GM21528 (cell line): ENCODE measurements around the gene SUZ12.
"Not testable (repeated sequence)": the region's sequence is repeated elsewhere in the genome, so short reads cannot be mapped to it uniquely, and the experiment has no call there.

ENCODE experiments used
- ATAC-seq: cut with Tn5 transposase; IDR thresholded peaks from one replicate; pipeline ENCODE4 v1.9.1; 2021; ENCODE audit warnings: mild to moderate bottlenecking, moderate library complexity; ENCODE audit not compliant: unreplicated experiment, low FRiP score

The SUZ12 gene

GRCh38 chr17:32033223-32033622 is 96.4 kb downstream of the SUZ12 start:
- no peak for ATAC-seq

DNA sequence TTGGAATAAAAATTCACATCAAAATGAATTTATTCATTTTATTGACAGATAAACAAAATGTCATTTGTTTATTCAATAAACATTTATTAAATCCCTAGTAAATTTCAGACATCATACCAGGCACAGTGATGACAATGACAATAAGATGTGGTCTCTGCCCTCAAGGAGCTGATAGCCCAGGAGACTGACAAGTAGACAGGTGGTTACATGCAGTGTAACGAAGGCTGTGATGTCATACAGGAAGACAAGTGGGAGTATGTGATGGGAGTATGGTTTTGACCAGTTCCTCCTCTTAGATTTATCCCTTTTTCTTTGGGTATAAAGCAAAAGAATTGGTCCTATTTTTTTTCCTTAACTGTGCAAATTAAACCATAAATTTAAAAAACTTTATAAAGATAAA is 97.0 kb downstream of the SUZ12 start:
- not testable (repeated sequence) for ATAC-seq

- not testable (repeated sequence) for ATAC-seq
Observed at GRCh38 chr17:32040246-32040645, 103.4 kb downstream of the SUZ12 start.

DNA sequence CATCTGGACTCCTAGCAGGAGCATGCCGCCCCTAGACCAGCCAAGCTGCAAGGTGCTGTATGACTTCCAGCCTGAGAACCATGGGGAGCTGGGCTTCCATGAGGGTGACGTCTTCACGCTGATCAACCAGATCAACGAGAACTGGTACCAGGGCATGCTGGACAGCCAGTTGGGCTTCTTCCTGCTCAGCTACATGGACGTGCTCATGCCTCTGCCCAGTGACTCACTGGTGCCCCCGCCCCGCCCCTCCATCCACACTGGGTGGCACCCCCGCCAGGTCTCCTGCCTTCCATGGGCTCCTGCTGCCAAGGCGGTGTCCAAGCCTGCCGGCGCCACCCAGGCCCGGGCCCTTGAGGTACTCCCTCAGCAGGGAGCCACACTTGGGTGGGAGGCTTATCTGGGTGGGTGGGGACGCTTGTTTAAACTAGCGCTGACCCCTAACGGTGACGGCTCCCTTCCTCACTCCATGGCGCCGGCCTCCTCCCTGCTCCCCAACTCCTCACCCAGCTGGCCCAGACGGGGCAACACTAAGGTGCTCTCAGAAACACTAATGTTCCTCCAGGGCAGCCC is 104.6 kb downstream of the SUZ12 start:
- not testable (repeated sequence) for ATAC-seq

GRCh38 chr17:32042266-32042665 is 105.5 kb downstream of the SUZ12 start:
- ATAC-seq = not testable (repeated sequence)

DNA sequence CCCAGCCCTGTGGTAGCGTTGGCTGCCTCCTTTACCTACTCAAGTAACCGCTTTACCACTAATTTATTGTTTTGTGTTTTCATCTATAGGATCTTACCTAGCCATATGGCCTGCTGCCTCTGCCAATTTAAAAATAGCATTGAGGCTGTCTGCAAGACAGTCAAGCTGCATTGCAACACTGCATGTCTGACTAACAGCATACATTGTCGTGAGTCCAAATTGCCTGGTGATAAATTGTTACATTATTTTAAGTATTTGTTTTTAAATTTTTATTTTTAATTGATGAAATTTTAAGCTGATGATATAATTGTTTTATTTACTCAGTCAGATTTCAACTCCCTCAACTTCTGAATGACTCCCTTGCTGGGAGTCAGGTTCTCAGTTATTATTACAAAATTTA is 108.8 kb downstream of the SUZ12 start:
- ATAC-seq = not testable (repeated sequence)

- ATAC-seq = not testable (repeated sequence)
Observed at GRCh38 chr17:32047663-32048062, 110.9 kb downstream of the SUZ12 start.
